NCI-H345 (cell line): Measurements from ENCODE around the gene NECAB3.
A peak's percentile ranks its signal among the peaks of the same experiment; 100 is the strongest.
"Not testable (repeated sequence)": the region's sequence is repeated elsewhere in the genome, so short reads cannot be mapped to it uniquely, and the experiment has no call there.

Experiments used
- DNase-seq: peaks from one replicate; lab custom pipeline; 2025; lab: John Stamatoyannopoulos, UW

The NECAB3 gene

GRCh38 chr20:33674294-33675135, at the start of gene NECAB3:
Gene NECAB3 (minus strand): TSS chr20:33674428. CDS start chr20:33674352, 76 bp downstream.
- DNase-seq: peak; percentile 89

GRCh38 chr20:33721391-33722140, 47.3 kb upstream of the NECAB3 start:
- DNase-seq: no peak

GRCh38 chr20:33719989-33720709, 45.9 kb upstream of the NECAB3 start, which contains the start of gene PXMP4:
Gene PXMP4 (minus strand): TSS chr20:33720310. CDS start chr20:33720207, 103 bp downstream.
- DNase-seq: peak; percentile 100

- no peak for DNase-seq
These were observed 45.2 kb upstream of the NECAB3 start for GRCh38 chr20:33719277-33719988.

- DNase-seq: no peak
These were observed 42.3 kb upstream of the NECAB3 start for GRCh38 chr20:33716498-33716897.

GRCh38 chr20:33713865-33714367, 39.7 kb upstream of the NECAB3 start:
- no peak for DNase-seq

- no peak for DNase-seq
These were observed 37.2 kb upstream of the NECAB3 start for GRCh38 chr20:33711446-33711738.

GRCh38 chr20:33710681-33711445, 36.6 kb upstream of the NECAB3 start:
- no peak for DNase-seq

- no peak for DNase-seq
These were observed 35.8 kb upstream of the NECAB3 start for GRCh38 chr20:33709905-33710541.

- no peak for DNase-seq
These were observed 35.2 kb upstream of the NECAB3 start for GRCh38 chr20:33709398-33709797.

GRCh38 chr20:33707668-33708067, 33.4 kb upstream of the NECAB3 start:
- DNase-seq: no peak

- no peak for DNase-seq
These were observed 30.1 kb upstream of the NECAB3 start for GRCh38 chr20:33704197-33704924.

- DNase-seq: no peak
These were observed 29.4 kb upstream of the NECAB3 start for GRCh38 chr20:33703498-33704137.

GRCh38 chr20:33702861-33703260, 28.6 kb upstream of the NECAB3 start:
- DNase-seq: no peak

- no peak for DNase-seq
These were observed 27.6 kb upstream of the NECAB3 start for GRCh38 chr20:33701629-33702450.

GRCh38 chr20:33700696-33701441, 26.6 kb upstream of the NECAB3 start:
- not testable (repeated sequence) for DNase-seq

GRCh38 chr20:33698966-33699365, 24.7 kb upstream of the NECAB3 start:
- not testable (repeated sequence) for DNase-seq

GRCh38 chr20:33697129-33697528, 22.9 kb upstream of the NECAB3 start:
- DNase-seq: no peak
